ENCODE data around the gene VPS9D1.

The VPS9D1 gene

GRCh38 chr16:89732142-89732917 lies 11.6 kb upstream of the VPS9D1 start:
- H3K36me3 ChIP-seq, result peaks cover 84 to 97% (median 94%) of the 10 kb centered on the region in 3 donors
- no peak for DNase-seq
- intact Hi-C loops (cut with DNase I; ENCODE audit: low total_unique reads), result no loop called here
- no peaks in the 10 kb centered on the region for H3K4me1 ChIP-seq
- TF ChIP-seq CTCF (IDR thresholded peaks at IDR 0.05), result no peak
- H3K27me3 ChIP-seq, result no peaks in the 10 kb centered on the region
- H3K4me3 ChIP-seq, result no peak overlapping the region
- H3K27ac ChIP-seq, result no peak overlapping the region
- no peaks in the 10 kb centered on the region for H3K9me3 ChIP-seq

- intact Hi-C loops (cut with DNase I; ENCODE audit: low total_unique reads), result no loop called here
- Histone ChIP-seq H3K4me3 (no peak overlapping the region), H3K27ac (no peak overlapping the region), H3K9me3 (no peaks in the 10 kb centered on the region), H3K36me3 (peaks cover 77 to 97% (median 85%) of the 10 kb centered on the region in 3 donors), H3K4me1 (no peaks in the 10 kb centered on the region), H3K27me3 (no peaks in the 10 kb centered on the region)
- DNase-seq, result no peak
- TF ChIP-seq CTCF (IDR thresholded peaks at IDR 0.05), result no peak
Observed at GRCh38 chr16:89730610-89731234, 10.0 kb upstream of the VPS9D1 start.

- Histone ChIP-seq H3K9me3 (no peaks in the 10 kb centered on the region), H3K4me3 (no peak overlapping the region), H3K4me1 (no peaks in the 10 kb centered on the region), H3K27me3 (no peaks in the 10 kb centered on the region), H3K36me3 (peaks cover 70 to 97% (median 81%) of the 10 kb centered on the region in 3 donors), H3K27ac (no peak overlapping the region)
- no peak for TF ChIP-seq CTCF (IDR thresholded peaks at IDR 0.05)
- DNase-seq, result no peak
- intact Hi-C loops (cut with DNase I; ENCODE audit: low total_unique reads), result no loop called here
Observed at GRCh38 chr16:89729863-89730593, 9.3 kb upstream of the VPS9D1 start.

GRCh38 chr16:89729293-89729692 lies 8.6 kb upstream of the VPS9D1 start:
- peaks cover 66 to 97% (median 79%) of the 10 kb centered on the region in 3 donors for H3K36me3 ChIP-seq
- H3K9me3 ChIP-seq, result no peaks in the 10 kb centered on the region

More at GRCh38 chr16:89729293-89729692, 8.6 kb upstream of the VPS9D1 start:
- no peak overlapping the region for H3K27ac ChIP-seq
- intact Hi-C loops (cut with DNase I; ENCODE audit: low total_unique reads), result no loop called here
- no peak for TF ChIP-seq CTCF (IDR thresholded peaks at IDR 0.05)
- peaks cover 0 to 3% (median under 1%) of the 10 kb centered on the region in 4 donors for H3K4me1 ChIP-seq
- H3K27me3 ChIP-seq, result no peaks in the 10 kb centered on the region
- no peak overlapping the region for H3K4me3 ChIP-seq
- no peak for DNase-seq

Measured in tibial artery (tissue), 4 donors.